ENCODE results near the gene PDGFA. TPM values are rescaled to one million over a fixed set of nuclear protein-coding genes. Genes with fewer than 3 reads are reported as not detected.

PDGFA gene
- total and polyA plus RNA-seq, 12 donors, result 14.3 to 38.5 (median 24.2) TPM

DNA sequence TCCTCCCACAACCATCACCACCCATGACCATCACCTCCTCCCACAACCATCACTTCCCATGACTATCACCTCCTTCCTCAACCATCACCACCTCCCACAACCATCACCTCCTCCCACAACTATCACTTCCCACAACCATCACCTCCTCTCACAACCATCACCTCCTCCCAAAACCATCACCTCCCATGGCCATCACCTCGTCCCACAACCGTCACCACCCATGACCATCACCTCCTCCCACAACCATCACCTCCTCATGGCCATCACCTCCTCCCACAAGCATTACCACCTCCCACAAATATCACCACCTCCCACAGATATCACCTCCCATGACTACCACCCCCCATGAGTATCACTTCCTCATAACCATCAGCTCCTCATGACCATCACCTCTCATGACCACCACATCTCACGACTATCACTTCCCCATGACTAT is 52.2 kb downstream of the PDGFA start:
- no peak for DNase-seq
- no peaks in the 10 kb centered on the region for H3K36me3 ChIP-seq

GRCh38 chr7:466465-467191 is 53.0 kb downstream of the PDGFA start:
- H3K9me3 ChIP-seq, result peaks cover 0 to 15% (median 0%) of the 10 kb centered on the region in 11 donors
- ATAC-seq (no peak), DNase-seq (no peak)
- H3K4me1 ChIP-seq, result peaks cover 4 to 28% (median 17%) of the 10 kb centered on the region in 9 donors
- TF ChIP-seq, protein P1, sequence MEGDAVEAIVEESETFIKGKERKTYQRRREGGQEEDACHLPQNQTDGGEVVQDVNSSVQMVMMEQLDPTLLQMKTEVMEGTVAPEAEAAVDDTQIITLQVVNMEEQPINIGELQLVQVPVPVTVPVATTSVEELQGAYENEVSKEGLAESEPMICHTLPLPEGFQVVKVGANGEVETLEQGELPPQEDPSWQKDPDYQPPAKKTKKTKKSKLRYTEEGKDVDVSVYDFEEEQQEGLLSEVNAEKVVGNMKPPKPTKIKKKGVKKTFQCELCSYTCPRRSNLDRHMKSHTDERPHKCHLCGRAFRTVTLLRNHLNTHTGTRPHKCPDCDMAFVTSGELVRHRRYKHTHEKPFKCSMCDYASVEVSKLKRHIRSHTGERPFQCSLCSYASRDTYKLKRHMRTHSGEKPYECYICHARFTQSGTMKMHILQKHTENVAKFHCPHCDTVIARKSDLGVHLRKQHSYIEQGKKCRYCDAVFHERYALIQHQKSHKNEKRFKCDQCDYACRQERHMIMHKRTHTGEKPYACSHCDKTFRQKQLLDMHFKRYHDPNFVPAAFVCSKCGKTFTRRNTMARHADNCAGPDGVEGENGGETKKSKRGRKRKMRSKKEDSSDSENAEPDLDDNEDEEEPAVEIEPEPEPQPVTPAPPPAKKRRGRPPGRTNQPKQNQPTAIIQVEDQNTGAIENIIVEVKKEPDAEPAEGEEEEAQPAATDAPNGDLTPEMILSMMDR (IDR thresholded peaks at IDR 0.05), result no peak
- intact Hi-C loops (cut with DNase I), result no loop called here
- WGBS, 2 donors, result 92 to 95% methylated on average over 9 of the region's 9 CpGs
- H3K4me3 ChIP-seq, result no peak overlapping the region
- no peaks in the 10 kb centered on the region for H3K36me3 ChIP-seq
- no peaks in the 10 kb centered on the region for H3K27me3 ChIP-seq
- no peak overlapping the region for H3K27ac ChIP-seq

More for the DNA sequence above, 52.2 kb downstream of the PDGFA start:
- Histone ChIP-seq H3K9me3 (peaks cover 0 to 15% (median 0%) of the 10 kb centered on the region in 11 donors), H3K4me1 (peaks cover 11 to 36% (median 21%) of the 10 kb centered on the region in 9 donors), H3K27ac (no peak overlapping the region), H3K4me3 (no peak overlapping the region), H3K27me3 (no peaks in the 10 kb centered on the region)
- ATAC-seq, result no peak
- intact Hi-C loops (cut with DNase I), result no loop called here
- WGBS, 2 donors, result 93 to 96% methylated on average over 3 of the region's 3 CpGs
- TF ChIP-seq, protein P1 (IDR thresholded peaks at IDR 0.05), result no peak

- Histone ChIP-seq H3K4me3 (no peak overlapping the region), H3K27ac (no peak overlapping the region), H3K9me3 (peaks cover 0 to 15% (median 0%) of the 10 kb centered on the region in 11 donors), H3K4me1 (peaks cover 1 to 26% (median 14%) of the 10 kb centered on the region in 9 donors), H3K27me3 (peaks cover 0 to 5% (median 0%) of the 10 kb centered on the region in 7 donors), H3K36me3 (no peaks in the 10 kb centered on the region)
- TF ChIP-seq, protein P1 (IDR thresholded peaks at IDR 0.05), result no peak
- 93% methylated on average over 17 of the region's 17 CpGs for whole genome bisulfite sequencing, 2 donors
- ATAC-seq (no peak), DNase-seq (no peak)
- intact Hi-C loops (cut with DNase I), result no loop called here
These were observed 53.8 kb downstream of the PDGFA start for GRCh38 chr7:465710-466400.

DNA sequence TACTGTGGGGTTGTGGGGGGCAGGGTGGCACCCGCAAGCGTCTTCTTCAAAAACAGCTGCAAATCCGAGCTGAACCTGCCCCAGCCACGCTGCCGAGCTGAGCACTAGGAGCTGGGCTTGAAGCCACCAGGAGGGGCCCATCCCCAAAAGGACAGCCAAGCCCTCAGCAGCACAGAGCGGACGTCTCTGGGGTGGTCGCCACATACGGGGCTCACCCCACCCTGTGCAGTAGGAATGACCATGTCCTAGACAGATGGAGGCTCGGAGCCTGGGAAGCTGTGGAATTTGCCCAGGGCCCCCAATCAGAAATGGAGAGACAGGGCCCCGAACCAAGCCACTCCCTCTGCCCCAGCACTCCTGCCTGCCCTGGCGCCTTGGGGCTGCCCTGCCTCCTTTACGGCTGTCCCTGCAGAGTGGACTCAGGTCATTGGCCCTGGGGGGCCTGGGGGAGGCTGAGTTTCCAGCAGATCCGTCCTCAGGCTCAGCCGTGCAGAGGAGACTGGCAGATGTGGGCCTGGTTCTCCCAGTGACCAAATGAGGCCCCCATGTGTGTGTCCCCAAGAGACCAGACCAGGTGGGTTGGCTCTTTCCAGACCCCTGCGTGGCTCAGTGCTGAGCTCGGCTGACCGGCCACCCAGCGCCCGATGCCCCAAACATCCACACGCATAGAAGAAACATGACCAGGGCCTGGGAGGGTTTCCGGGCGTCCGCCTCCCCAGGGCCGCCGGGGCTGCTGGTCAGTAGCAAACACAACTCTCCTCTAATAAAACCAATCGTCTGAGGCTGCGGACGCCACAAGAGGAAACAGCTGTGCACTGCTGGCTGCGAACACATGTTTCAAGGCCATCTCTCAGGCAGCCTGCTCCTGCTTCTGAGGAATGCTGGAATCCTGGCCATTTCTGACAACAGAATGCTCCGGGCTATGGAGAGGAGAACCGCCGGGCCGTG is 54.9 kb downstream of the PDGFA start:
- peaks cover 8 to 32% (median 19%) of the 10 kb centered on the region in 9 donors for H3K4me1 ChIP-seq
- intact Hi-C loops (cut with DNase I), result no loop called here
- ATAC-seq (peak in 7 of 8 donors; percentile 14 to 82 (median 66)), DNase-seq (peak in 1 of 2 donors; percentile 62)
- no peak overlapping the region for H3K4me3 ChIP-seq
- H3K36me3 ChIP-seq, result no peaks in the 10 kb centered on the region
- TF ChIP-seq, protein P1 (IDR thresholded peaks at IDR 0.05), result no peak
- no peak overlapping the region for H3K27ac ChIP-seq
- WGBS, 2 donors, result 44 to 52% methylated on average over 34 of the region's 34 CpGs
- H3K27me3 ChIP-seq, result peaks cover 0 to 7% (median 0%) of the 10 kb centered on the region in 7 donors
- H3K9me3 ChIP-seq, result peaks cover 0 to 15% (median 0%) of the 10 kb centered on the region in 11 donors
